A549 (cell line): Measurements from ENCODE around the gene ARHGEF37.

Experiments
- BHLHE40 ChIP-seq: IDR thresholded peaks from 2 replicates; pipeline ENCODE4 v1.6.1; 2012; ENCODE audit warnings: low read depth, low read length, inconsistent platforms
- EP300 ChIP-seq, 2 experiments: fragments of >200 bp; sonication (Bioruptor Twin); formaldehyde crosslinking; IDR thresholded peaks; 2 replicates in 1 of 2; 3 replicates in 1 of 2; pipeline ENCODE4 v1.6.1; 2016 to 2017
- ESRRA ChIP-seq: fragments of 150-350 bp; IDR thresholded peaks from 2 replicates; pipeline ENCODE4 v1.6.1; 2014; ENCODE audit warnings: mild to moderate bottlenecking, low read length, borderline replicate concordance
- FOSL2 ChIP-seq, 2 experiments: fragments of 450-650 bp in 1 of 2; fragments of >200 bp in 1 of 2; sonication (Bioruptor Twin) in 1 of 2; formaldehyde crosslinking; IDR thresholded peaks; 2 replicates each; pipeline versions ENCODE4 v1.5.0 to v1.6.1; 2016 to 2020; ENCODE audit warnings: mild to moderate bottlenecking in 1 of 2, moderate library complexity in 1 of 2
- GATA3 ChIP-seq: IDR thresholded peaks from 2 replicates; pipeline ENCODE4 v1.6.1; 2012; ENCODE audit warnings: borderline replicate concordance
- HDAC2 ChIP-seq: fragments of 200-600 bp; sonication (generic); IDR thresholded peaks from 2 replicates; pipeline ENCODE4 v1.6.1; 2016
- KDM1A ChIP-seq: fragments of 200-600 bp; sonication (generic); IDR thresholded peaks from 2 replicates; pipeline ENCODE4 v1.6.1; 2016; ENCODE audit warnings: low read depth, mild to moderate bottlenecking
- POLR2A ChIP-seq: IDR thresholded peaks from 2 replicates; pipeline ENCODE4 v1.6.1; 2012; ENCODE audit warnings: mild to moderate bottlenecking, low read length
- RAD21 ChIP-seq, 2 experiments: fragments of >200 bp in 1 of 2; sonication (Bioruptor Twin) in 1 of 2; formaldehyde crosslinking in 1 of 2; IDR thresholded peaks in 1 of 2; conservative IDR thresholded peaks in 1 of 2; 2 replicates in 1 of 2; 3 replicates in 1 of 2; pipeline ENCODE4 v1.6.1; 2012 to 2018; ENCODE audit warnings: inconsistent platforms in 1 of 2
- SMC3 ChIP-seq: fragments of >200 bp; sonication (Bioruptor Twin); formaldehyde crosslinking; IDR thresholded peaks from 3 replicates; pipeline ENCODE4 v1.6.1; 2018; ENCODE audit warnings: inconsistent platforms
- TF ChIP-seq, protein P1 (sequence below): fragments of >200 bp; sonication (Bioruptor Twin); formaldehyde crosslinking; IDR thresholded peaks from 3 replicates; pipeline ENCODE4 v1.5.1; 2016
- TF ChIP-seq, protein P2 (sequence below): fragments of 450-650 bp; IDR thresholded peaks from 2 replicates; pipeline ENCODE4 v1.6.1; 2014; ENCODE audit warnings: antibody characterized with exemption
- TF ChIP-seq, protein P3 (sequence below): fragments of 150-350 bp; IDR thresholded peaks from 2 replicates; pipeline ENCODE4 v1.6.1; 2014; ENCODE audit warnings: low read depth, mild to moderate bottlenecking, low read length
- TF ChIP-seq, protein P4 (sequence below): IDR thresholded peaks from 2 replicates; pipeline ENCODE4 v1.6.1; 2012; ENCODE audit warnings: low read depth, borderline replicate concordance

DNA sequence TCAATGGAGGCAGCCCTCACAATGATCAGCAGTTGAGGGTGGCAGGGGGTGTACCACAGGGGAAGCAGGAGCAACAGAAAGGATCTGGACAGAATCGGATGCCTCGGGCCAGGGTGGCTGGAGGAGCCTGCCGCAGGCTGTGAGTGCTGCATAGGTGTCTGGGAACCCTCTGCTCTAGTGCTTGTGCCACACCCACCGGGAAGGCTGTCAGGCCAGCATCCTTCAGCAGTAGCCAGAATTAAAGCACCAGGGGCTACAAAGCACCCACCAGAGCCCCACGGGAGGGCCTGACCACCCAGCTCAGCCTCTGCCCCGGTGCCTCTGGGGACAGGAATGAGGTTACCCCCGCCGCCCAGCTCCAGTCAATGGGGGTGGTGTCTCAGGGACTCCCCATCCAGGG lies 49.0 kb downstream of the ARHGEF37 start:
- TF ChIP-seq EP300 (IDR thresholded peaks at IDR 0.05) (no peak), POLR2A (no peak), BHLHE40 (no peak), HDAC2 (no peak), RAD21 (conservative IDR thresholded peaks at IDR 0.05 in 1 of 2, IDR thresholded peaks at IDR 0.05 in 1 of 2) (no peak), KDM1A (no peak), SMC3 (no peak), FOSL2 (IDR thresholded peaks at IDR 0.05) (no peak), FOSL2 (CRISPR knock-in tag; IDR thresholded peaks at IDR 0.05) (no peak), ESRRA (no peak), GATA3 (no peak)
- TF ChIP-seq, protein P1, sequence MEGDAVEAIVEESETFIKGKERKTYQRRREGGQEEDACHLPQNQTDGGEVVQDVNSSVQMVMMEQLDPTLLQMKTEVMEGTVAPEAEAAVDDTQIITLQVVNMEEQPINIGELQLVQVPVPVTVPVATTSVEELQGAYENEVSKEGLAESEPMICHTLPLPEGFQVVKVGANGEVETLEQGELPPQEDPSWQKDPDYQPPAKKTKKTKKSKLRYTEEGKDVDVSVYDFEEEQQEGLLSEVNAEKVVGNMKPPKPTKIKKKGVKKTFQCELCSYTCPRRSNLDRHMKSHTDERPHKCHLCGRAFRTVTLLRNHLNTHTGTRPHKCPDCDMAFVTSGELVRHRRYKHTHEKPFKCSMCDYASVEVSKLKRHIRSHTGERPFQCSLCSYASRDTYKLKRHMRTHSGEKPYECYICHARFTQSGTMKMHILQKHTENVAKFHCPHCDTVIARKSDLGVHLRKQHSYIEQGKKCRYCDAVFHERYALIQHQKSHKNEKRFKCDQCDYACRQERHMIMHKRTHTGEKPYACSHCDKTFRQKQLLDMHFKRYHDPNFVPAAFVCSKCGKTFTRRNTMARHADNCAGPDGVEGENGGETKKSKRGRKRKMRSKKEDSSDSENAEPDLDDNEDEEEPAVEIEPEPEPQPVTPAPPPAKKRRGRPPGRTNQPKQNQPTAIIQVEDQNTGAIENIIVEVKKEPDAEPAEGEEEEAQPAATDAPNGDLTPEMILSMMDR: no peak
- TF ChIP-seq, protein P2, sequence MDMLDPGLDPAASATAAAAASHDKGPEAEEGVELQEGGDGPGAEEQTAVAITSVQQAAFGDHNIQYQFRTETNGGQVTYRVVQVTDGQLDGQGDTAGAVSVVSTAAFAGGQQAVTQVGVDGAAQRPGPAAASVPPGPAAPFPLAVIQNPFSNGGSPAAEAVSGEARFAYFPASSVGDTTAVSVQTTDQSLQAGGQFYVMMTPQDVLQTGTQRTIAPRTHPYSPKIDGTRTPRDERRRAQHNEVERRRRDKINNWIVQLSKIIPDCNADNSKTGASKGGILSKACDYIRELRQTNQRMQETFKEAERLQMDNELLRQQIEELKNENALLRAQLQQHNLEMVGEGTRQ: no peak
- TF ChIP-seq, protein P3, sequence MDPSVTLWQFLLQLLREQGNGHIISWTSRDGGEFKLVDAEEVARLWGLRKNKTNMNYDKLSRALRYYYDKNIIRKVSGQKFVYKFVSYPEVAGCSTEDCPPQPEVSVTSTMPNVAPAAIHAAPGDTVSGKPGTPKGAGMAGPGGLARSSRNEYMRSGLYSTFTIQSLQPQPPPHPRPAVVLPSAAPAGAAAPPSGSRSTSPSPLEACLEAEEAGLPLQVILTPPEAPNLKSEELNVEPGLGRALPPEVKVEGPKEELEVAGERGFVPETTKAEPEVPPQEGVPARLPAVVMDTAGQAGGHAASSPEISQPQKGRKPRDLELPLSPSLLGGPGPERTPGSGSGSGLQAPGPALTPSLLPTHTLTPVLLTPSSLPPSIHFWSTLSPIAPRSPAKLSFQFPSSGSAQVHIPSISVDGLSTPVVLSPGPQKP: no peak
- TF ChIP-seq, protein P4, sequence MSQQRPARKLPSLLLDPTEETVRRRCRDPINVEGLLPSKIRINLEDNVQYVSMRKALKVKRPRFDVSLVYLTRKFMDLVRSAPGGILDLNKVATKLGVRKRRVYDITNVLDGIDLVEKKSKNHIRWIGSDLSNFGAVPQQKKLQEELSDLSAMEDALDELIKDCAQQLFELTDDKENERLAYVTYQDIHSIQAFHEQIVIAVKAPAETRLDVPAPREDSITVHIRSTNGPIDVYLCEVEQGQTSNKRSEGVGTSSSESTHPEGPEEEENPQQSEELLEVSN: no peak
